GM21447 (cell line): Measurements from ENCODE around the gene MRPS12.

Experiments
- ATAC-seq: cut with Tn5 transposase; IDR thresholded peaks from one replicate; pipeline ENCODE4 v1.9.1; 2021; ENCODE audit not compliant: unreplicated experiment

Gene MRPS12

DNA sequence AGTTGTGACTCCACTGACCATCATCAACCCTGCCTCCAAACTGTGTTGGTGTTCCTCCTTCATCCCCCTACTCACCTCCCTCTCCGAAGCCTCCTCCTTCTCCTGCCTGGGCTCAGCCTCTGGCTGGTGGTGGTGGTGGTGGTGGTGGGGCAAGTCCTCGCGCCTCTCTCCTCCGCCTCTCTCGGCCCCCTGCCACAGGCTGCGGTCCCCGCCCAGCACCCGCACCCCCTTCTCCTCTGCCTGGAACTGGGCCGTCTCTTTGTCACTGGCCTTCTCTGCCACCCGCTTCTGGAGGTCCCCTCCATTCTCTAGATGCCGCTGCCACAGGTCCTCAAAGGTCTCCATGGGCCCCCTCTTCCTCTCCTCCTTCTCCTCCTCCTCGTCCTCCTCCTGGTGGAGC is 20.3 kb upstream of the MRPS12 start:
- no peak for ATAC-seq

DNA sequence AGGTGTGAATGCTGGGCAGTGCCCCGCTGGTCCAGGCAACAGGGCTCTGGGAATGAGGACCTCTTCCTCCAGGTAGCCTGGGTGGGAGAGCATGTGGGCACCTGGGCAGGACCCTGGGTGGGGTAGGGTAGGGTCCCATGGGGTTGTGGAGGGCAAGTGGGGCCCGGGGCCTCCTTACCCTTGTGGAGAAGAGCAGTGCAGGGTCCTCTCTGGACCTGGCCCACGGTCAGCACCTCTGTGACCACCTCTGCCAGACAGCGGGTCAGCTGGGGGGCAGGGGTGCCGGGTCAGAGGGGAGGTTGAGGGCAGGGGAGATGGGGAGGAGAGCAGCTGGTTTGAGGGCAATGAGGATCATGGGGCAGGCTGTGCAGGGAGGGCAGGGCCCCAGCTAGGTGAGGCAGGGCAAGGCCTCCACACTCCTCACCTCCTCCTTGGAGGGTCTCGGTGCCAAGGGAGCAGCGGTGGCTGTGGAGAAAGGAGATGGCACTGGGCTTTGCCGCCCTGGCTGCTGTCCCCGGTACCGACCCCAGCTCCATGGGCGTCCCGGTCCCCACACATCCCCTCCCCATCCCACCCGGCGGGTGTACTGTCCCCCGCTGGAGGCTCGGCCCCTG is 19.2 kb upstream of the MRPS12 start:
- no peak for ATAC-seq

DNA sequence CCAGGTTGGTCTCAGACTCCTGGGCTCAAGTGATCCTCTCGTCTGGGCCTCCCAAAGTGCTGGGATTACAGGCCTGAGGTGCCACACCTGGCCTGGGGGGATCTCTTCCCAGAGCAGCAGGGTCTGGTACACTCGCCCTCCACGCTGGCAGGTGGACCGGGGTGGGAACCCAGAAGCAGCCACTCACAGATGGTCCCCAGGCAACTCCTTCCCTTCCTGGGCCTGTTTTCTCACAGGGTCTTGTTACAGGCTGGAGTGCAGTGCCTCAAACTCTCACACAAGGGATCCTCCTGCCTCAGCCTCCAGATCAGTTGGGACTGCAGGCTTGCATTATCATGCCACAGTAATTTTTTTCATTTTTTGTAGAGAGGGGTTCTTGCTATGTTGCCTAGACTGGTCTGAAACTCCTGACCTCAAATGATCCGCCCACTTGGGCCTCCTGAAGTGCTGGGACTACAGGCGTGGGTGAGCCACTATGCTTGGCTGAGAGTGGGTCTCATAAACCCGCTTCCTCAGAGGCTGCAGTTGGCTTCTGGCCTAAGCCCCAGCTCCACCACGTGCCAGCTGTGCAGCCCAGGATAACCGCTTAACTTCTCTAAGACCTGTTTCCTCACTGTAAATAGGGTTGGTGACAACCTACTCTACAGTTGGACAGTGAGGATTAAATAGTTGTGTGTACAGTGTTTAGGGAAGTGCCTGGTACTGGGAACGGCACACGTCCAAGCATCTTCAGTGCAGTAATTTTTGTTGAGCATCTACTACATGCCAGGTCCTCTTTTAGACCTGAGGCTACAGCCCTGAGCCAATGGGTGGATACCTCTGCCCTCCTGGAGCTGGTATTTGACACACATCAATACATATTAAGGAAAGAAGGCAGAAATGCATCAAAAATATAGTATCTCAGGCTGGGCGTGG is 17.9 kb upstream of the MRPS12 start:
- no peak for ATAC-seq

DNA sequence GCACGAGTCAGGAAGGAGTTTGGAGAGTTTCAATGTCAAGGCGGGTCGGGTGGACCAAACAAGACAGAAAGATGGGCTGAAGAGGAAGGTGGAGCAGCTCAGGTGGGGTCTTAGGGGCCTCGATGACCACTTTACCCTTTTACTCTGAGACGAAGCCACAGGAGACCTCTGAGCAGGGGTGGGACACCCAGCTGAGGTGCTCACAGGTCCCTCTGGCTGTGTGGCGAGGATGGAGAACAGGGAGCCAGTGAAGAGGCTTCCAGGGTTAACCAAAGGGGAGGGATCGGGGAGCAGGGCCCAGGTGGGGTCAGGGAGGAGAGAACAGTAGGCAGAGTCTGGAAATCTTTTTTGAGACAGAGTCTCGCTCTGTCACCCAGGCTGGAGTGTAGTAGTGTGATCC is 16.8 kb upstream of the MRPS12 start:
- no peak for ATAC-seq

DNA sequence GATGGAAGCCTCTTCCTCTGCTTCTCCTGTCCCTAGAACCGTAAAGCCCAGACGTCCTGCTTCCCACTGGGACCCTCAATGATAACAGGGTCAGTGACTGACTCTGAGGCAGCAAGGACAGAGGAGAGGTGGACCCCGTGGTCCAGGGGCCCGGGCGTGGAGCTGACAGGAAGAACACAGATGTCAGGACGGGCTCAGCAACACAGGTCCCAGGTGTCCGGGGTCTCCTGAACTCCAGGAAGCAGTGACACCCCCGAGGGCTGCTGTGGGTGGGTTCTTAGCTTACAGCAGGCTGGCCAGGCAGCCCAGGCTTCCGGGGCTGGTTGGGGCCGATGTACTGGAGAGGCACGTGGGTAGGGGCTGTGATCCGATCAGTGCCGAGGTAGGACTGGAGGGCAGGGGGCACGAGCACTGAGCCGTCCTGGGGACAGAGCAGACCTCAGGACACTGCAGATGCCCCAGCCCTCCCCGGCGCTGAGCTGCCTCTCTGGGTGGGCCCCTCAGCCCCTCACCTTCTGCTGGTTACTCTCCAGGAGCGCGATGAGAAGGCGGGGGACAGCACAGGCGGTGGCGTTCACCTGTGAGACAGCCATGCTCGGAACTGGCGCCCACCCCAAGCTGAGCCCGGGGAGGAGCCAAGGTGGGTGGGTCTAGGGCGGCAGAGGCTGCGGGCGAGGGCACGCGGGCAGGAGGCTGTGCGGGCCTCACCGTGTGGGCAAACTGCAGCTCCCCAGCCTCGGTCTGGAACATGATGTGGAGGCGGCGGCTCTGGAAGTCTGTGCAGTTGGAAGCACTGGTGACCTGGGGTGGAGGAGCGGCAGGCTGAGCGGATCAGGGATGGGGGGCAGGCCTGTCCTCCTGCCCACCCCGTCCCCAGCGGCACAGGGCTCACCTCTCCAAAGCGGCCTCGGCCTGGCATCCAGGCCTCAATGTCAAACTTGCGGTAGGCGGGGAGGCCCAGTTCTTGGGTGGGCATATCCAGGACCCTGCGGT is 15.1 kb upstream of the MRPS12 start:
- ATAC-seq: no peak

DNA sequence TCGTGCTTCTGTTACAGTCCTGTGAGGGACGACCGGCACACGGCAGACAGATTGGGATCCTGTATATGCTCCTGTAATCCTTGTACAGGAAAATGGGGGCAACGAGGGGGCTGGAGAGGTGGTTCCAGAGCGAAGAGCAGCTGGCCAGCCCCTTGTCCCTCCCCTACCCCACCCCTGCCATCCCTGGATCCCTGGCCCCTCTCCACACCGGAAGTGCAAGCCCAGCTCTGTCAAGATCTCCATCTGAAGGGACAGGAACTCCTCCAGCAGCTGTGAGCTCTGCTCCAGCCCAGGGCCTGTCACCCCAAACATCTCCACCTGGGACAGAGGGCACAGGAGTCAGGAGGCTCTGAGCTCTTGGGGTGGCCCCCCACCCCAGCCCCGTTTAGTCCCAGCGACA is 13.2 kb upstream of the MRPS12 start:
- ATAC-seq: no peak

DNA sequence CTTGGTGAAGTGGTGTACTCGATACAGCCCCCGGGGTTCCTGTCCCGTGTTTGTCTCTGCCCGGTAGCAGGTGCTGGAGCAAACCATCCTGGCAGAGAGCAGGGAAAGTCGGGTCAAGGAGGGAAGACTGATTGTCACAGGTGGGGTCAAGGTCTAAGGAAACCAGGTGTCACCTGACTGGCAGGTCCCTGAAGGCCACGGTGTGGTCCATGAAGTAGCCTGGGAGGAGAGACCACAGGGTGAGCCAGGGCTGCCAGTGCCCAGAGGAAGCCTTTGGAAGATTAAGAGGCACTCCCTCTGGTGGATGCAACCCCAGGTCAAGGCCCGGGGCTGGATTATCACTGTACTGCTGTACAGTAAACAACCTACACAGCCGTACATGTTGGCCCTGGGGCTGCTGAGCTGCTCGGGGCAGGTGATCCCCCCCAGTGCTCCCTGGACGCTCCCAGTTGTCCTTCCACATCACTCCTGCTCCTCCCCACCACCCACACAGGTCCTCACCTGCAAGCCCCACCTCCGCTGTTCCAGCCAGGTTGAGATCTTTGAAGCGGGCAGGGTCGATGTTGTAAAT is 12.7 kb upstream of the MRPS12 start:
- no peak for ATAC-seq

DNA sequence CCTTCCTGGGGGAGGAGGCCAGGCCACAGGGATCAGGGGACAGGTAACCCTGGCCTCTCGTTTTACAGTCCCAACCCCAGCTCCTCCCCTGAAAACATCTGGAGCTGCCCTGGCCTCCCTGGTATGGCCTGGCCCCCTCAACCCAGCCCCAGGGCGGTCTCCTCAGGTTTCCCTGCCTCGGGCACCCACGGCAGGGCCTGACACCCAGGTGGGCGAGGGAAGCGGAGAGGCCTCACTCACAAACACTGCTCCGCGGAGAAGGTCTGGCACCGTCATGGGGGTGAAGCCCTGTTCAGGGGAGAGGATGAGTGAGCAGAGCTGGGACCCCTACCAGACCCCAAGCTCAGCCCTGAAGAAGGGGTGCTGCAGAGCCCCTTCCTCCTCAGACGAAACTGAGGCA is 12.2 kb upstream of the MRPS12 start:
- no peak for ATAC-seq

DNA sequence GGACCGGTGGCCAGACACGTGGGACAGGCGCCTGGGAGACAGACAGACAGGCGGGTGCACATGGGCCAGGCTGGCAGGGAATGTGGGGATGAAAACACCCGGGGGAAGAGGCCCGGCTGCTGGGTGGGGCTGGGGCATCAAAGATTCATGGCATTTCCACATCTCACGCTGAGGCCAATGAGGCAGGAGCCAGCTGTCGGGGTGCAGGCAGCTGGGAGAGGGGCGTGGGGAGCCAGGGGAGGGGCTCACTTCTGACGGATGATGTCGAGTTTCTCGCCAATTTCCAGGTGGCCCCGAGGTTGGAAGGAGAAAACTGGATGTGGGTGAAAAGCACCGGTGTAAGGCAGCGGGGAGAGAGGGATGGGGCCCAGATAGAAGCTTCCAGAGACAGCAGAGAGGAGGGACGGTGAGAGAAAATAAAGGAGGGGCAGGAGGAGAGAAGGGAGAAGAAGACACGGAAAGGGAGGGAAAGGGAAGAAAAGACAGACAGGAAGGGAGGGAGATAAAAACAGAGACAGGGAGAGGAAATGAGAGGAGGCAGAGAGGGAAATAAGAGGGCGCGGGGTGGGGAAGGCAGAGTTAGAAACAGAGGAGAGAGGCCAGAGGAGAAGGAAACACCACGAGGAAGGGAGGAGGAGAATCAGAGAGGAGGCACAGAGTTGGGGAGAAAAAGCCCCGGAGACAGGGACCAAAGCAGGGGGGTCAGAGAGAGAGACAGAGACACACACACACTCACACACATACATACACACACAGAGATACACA is 10.7 kb upstream of the MRPS12 start:
- ATAC-seq: no peak

DNA sequence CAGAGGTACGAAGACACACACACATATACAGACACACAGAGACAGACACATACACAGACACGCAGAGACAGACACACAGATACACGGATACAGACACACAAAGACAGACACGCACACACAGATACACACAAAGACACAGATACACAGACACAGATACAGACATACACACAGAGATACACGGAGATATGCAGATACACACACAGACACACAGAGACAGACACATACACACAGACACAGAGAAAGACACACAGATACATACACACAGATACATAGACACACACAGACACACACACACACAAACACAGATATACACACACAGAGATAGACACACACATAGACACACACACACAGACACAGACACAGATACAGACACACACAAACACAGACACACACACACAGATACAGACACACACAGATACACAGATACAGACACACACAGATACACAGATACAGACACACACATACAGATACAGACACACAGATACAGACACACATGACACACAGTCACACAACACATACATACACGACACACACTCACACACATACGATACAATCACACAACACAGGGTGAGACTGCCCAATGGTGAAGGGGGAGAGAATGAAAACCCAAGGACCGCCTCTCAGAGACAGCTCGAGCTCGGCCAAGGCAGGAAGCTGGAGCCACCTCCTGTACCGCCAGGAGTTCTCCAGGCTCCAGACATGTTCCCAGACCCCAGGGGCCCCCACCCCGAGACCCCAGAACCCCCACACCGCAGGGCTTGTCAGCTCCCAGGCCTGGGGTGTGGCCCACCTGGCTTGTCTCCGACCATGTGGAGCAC is 9.9 kb upstream of the MRPS12 start:
- no peak for ATAC-seq

DNA sequence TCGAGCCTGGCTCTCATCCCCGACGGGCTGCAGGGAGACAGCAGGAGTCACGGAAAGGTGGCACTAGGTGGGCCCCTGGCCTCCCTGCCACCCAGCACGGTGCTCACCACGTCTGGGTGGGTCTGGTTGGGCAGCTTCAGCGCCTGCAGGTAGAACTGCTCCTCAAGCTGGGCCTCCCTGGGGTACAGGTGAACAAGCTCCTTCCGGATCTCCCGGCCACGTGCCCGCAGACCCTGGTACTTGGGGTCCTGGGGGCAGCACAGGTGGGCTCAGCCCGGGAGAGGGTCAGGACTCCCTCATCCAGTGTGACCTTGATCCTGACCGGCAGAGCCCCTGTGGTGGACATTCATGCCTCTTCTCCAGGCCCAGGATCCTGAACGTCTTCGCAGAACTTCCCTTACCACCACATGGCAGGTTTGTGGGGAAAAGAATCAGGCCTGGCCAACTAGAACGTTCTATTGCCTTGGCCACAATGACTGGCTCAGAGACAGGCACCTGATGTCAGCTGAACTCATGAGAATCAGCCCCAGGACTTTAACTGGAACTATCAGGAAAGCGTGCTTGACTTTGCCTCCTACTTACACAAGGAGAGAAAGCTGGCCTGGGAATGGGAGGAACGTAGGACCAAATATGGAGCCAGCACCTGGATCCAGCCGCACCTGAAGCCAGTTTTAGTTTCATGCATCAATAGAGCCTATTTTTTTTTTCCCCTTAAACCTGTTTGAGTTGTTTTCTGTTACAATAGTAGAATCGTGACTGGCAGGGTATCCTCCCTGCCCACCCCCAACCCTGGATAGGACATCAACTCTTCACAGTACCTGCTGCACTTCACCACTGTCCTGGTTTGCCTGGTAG is 9.1 kb upstream of the MRPS12 start:
- ATAC-seq: no peak

DNA sequence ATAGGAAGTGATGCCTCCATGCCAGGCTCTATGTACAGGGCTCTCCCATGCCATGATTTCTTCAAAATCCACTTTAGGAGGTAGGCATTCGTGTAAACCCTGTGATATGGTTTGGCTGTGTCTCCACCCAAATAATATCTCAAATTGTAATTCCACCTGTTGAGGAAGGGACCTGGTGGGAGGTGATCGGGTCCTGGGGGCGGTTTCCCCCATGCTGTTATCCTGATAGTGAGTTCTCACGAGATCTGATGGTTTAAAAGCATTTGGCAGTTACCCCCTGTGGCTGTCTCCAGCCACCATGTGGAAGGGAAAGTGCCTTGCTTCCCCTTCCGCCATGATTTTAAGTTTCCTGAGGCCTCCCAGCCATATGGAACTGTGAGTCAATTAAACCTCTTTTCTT is 8.3 kb upstream of the MRPS12 start:
- no peak for ATAC-seq

DNA sequence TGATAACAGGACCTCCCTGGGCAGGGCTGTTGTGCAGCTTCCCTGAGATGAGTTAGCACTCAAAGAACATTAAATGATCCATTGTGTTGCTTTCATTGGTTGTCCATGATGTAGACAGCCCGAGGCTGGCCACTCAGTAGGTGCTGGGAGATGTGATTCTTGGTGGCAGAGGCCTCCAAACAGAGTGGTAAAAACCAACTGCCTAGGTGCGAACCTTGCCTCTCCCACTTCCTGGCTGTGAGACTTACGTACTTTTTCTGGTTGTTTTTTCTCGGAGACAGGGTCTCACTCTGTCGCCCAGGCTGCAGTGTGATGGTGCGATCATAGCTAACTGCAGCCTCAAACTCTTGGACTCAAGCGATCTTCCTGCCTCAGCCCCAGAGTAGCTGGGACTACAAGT is 6.4 kb upstream of the MRPS12 start:
- no peak for ATAC-seq

DNA sequence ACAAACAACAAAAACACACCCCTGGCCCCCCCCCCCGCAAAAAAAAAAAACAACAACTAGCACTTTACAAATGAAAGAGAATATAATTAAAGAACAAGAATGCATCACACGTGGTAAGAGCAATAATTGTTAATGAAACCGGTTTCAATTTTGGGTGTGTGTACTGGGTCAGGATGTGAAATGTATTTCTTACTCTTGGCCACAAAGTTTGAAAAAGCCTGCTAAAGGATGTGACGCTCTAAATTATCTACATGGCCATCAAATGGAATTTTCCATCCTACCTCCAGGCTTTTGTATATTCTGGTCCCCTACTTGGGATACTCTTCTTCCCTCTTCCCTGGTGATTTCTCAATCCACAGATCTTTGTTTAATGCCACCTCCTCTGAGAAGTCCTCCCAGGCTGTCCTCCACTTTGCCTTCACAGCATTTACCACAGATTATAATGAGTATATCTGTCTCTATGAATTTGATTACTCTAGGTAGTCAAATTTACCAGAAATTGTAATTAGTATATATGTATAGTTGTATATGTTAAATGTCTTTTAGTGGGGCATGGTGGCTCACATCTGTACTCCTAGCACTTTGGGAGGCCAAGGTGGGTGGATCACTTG is 2.2 kb upstream of the MRPS12 start:
- ATAC-seq: no peak

DNA sequence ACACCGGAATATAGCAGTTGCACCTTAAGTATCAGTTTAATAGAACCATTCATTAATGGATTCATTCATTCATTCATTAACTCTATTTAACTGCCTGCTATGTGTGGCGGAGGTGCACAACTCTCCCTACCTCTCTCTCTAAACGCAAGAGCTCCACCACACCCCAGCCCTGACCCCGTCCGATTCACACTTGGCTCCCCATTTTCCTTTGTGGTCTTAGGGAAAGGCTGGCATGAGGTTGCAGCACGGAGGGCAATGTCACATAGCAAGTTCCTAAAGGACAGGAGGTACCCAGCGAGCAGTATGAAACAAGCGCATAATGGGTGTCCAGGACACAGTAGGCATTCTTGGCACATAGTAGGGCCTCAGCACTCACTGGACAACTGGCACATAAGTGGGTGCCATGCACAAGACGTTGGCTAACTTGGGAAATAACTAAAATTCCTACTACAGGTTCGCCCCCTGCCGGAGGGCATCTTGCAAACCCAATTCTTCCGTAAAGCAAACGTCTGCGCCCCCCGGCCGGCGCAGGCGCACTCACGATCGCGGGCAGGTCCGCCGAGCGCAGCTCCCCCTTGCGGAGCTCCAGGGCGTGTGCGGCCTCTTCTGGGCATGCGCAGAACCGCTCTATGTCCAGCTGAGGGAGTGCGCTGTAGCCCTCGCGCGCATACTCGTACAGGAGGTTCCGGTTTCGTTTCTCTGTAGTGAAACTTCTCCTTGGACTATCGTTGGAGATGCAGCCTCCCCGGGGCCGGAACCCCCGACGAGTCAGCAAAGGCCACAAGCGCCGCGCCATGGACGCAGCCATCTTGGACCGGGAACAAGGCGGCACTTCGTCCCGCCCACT is 592 bp upstream of the MRPS12 start, which contains the start of gene SARS2:
SARS2 (minus strand) TSS at position 835 of the 847 bp plus-strand sequence; CDS start at position 808, 27 bp downstream.
- peak; percentile 64 for ATAC-seq

DNA sequence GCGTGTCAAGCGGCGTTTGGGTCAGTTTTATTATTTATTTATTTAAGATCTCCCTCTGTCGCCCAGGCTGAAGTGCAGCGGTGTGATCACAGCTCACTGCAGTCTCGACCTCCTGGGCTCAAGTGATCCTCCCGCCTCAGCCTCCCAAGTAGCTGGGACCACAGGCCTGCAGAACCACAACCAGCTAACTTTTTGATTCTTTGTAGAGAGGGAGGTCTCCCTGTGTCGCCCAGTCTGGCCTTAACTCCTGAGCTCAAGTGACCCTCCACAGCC is 713 bp downstream of the MRPS12 start:
- no peak for ATAC-seq

DNA sequence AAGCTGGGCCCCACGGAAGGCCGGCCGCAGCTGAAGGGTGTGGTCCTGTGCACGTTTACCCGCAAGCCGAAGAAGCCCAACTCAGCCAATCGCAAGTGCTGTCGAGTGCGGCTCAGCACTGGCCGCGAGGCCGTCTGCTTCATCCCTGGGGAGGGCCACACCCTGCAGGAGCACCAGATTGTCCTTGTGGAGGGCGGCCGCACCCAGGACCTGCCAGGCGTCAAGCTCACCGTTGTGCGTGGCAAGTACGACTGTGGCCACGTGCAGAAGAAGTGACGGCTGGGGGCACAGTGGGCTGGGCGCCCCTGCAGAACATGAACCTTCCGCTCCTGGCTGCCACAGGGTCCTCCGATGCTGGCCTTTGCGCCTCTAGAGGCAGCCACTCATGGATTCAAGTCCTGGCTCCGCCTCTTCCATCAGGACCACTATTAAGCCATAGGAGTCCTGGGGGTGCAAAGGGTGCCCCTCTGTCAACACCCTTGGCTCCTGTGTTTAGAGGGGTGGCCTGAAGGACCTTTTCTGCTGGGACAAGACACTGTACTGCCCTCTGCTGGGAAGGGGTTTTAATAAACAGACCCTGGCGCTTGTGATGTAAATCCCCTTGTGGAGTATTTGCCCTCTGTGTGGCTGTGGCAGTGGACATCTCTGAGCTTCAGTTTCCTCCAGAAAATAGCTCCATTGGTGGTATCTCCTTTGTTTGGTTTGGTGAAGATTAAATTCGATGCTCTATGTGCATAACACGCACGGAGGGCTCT is 1.9 kb downstream of the MRPS12 start:
- ATAC-seq: no peak
